GM10248 (cell line): ENCODE results near the gene GTF2H4.

Experiments
- CTCF ChIA-PET: fragments of 300-600 bp; sonication (Branson Sonifier 250); formaldehyde crosslinking; extraction: SDS; loops from one replicate; lab custom pipeline; 2021; ENCODE audit warnings: antibody characterized with exemption; lab: Yijun Ruan, JAX
- POLR2A ChIA-PET: fragments of 350-650 bp; sonication (Branson Sonifier 250); formaldehyde crosslinking; extraction: SDS; loops from one replicate; lab custom pipeline; 2020; ENCODE audit warnings: antibody characterized with exemption; lab: Yijun Ruan, JAX
- DNase-seq: peaks from one replicate; pipeline ENCODE4 v3.0.0; 2012; ENCODE audit errors: extremely low spot score
- CTCF ChIP-seq: IDR thresholded peaks from 2 replicates; pipeline ENCODE4 v1.5.1; 2012; ENCODE audit warnings: mild to moderate bottlenecking, low read depth; ENCODE audit errors: extremely low read depth, missing control alignments, control extremely low read depth

GTF2H4 gene

DNA sequence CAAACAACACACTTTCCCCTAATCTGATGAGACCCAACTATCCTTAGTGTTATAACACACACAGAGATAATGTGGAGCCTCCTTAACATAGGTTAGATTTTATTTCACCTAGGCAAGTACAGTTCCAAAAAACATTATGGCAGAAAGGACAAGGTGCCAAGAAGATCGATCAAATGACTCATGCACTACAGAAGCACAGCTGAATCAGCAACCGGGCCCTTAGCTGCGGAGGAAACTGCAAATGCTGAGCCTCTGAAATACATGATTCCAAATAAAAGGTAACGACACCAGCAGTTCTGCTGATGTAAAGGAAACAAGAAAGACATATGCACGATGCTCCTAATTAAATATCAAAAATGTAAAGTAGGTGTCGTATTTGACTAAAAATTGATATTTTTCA lies 55.6 kb downstream of the GTF2H4 start:
- CTCF ChIA-PET = interaction anchor here (1.4 kb wide), 1 partner anchor 120 kb away, joined by 3 read pairs; no protein-coding TSS in a partner anchor
- POLR2A ChIA-PET = no interaction called here
- no peak for TF ChIP-seq CTCF
- no peak for DNase-seq
